GM21576 (cell line): ENCODE measurements around the gene TPPP3.

Experiments
- ATAC-seq: cut with Tn5 transposase; IDR thresholded peaks from one replicate; pipeline ENCODE4 v1.9.1; 2021; ENCODE audit warnings: mild to moderate bottlenecking, moderate library complexity; ENCODE audit not compliant: unreplicated experiment

The TPPP3 gene

DNA sequence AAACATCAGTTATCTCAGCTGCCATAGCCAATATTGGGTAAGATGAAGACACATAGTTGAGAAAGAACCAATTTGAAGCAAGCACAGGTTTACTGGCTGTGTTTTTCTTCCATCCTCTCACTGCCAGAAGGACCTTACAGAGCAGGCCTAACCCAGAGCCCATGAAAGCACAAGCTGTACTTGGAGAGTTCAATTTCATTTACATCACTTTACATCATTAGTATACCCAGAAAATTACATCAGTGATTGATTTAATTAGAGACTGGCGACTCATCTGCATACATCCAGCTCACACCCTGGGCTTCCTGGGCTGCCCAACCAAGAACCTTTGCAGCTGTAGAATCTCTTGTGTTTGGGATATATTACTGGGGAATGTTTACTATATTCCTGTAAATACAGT lies 43.0 kb downstream of the TPPP3 start:
- no peak for ATAC-seq

DNA sequence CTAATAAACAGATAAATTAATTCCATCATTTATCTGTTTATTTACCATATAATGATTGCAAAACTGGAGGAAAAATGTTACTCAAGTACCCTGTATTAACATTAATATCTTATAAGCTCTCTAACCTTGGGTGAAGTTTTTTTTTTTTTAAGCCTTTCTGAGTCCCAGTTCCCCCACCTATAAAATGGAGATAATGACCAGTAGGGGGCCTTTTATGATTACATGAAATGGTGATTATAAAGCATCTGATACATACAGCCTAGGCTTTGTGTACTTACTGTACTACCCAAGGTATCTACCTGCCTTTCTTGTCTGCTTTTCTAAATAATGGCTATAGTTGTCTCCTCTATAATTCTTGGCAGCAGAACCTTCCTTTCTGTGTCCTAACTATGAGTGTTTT lies 44.1 kb downstream of the TPPP3 start:
- ATAC-seq, result no peak

DNA sequence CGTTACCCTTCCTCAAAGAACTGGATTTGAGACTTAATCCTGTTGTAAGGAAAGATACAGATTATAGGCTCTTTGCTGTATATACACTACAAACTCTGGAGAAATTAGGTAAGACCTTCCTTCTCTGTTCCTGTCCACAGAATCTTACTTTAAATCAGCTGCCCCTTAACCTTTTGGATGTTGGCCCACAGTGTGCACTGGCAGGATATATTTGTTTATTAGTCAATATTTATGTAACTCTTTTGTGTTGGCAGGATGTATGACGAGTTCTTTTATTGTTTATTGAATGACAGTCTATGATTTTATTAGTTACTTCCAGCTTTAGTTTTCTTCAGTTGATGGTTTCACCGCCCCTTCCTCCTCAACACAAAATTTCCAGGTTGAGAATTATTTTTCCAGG lies 47.0 kb downstream of the TPPP3 start:
- ATAC-seq, result no peak

DNA sequence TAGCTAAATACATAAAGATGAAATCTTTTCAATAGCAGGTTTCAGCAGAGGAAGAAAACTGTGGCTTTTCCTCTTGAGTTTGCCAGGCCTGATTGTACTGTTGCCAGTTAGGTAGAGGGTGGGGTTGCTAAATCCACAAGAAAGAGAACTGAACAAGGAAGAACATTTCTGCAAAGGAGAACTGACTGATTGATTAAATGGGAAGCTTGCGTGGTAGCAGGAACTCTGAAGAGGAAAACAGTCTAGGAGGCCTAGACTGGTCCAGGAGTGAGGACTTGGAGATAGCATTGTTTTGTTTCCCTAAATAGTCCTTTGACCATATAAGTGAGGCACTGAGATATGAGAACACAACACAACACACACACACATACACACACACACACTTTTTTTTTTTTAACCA lies 47.9 kb downstream of the TPPP3 start:
- no peak for ATAC-seq

DNA sequence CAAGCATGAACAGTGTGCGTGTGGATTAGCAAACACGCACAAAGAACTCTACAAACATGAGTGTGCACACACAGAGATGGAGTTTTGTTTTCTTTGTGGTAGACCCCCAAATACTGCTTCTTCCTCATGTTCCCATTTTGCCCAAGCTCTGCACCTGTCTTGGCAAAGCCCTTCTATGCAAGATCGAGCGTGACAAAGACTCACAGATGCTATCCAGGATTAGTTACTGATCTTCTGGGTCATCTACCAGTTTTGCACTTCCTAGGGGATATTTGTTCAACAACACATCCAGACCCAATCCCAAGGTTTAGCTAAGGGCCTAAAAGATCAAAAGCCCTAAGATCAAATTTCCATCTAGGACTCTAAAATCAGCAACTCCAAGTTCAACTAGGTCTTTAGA lies 50.7 kb downstream of the TPPP3 start:
- no peak for ATAC-seq

DNA sequence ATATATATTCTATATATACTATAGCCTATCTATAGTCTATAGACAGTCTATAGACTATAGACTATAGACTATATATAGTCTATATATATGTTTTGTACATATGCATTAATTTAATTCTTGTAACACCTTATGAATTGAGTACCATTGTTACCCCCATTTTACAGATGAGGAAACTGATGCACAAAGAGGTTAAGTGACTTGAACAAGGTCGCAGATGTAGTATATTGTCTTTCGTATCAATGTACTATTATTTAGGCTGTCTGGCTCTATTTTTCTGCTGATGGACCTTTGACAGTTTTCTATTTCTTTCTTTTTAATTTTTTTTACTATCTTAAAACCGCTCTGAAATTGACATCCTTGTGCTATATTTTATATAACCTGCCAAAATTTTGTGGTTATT lies 52.0 kb downstream of the TPPP3 start:
- ATAC-seq, result no peak
